PC-3 (cell line): ENCODE results near the gene CYP27C1. TPM values are rescaled to one million over a fixed set of nuclear protein-coding genes. Genes with fewer than 3 reads are reported as not detected.

Source experiments
- ATAC-seq: fragments of 200-7000 bp; cut with Tn5 transposase; 2 replicates; pipeline ENCODE4 v1.9.1; 2020; ENCODE audit warnings: mild to moderate bottlenecking, moderate library complexity
- BruUV-seq: library from RNA; stranded (reverse); fragments of 400-500 nt; replicated peaks from 2 replicates; lab custom pipeline; 2021; lab: Mats Ljungman, UMichigan
- CTCF ChIA-PET: fragments of 300-600 bp; sonication (Branson Sonifier 250); formaldehyde crosslinking; loops from one replicate; lab custom pipeline; 2022; ENCODE audit warnings: antibody characterized with exemption; lab: Charles Lee
- POLR2A ChIA-PET: fragments of 300-600 bp; sonication (Branson Sonifier 250); formaldehyde crosslinking; loops from one replicate; lab custom pipeline; 2022; ENCODE audit warnings: antibody characterized with exemption; ENCODE audit not compliant: unreplicated experiment; lab: Charles Lee
- DNase-seq: peaks from one replicate; pipeline ENCODE4 v3.0.0-alpha.2; 2015
- H2AFZ ChIP-seq: fragments of 300-600 bp; sonication (generic); 2 replicates; pipeline ENCODE4 v1.6.0; 2016; ENCODE audit warnings: antibody characterized with exemption, low read length
- H3F3A ChIP-seq: fragments of 300-600 bp; sonication (generic); one replicate; pipeline ENCODE4 v1.6.0; 2017; ENCODE audit warnings: antibody characterized with exemption, low read length, control low read depth, mild to moderate bottlenecking; ENCODE audit not compliant: unreplicated experiment
- H3K27ac ChIP-seq: fragments of 300-600 bp; sonication (generic); 2 replicates; pipeline ENCODE4 v1.5.1; 2016; ENCODE audit warnings: mild to moderate bottlenecking, low read length
- H3K27me3 ChIP-seq: fragments of 300-600 bp; sonication (generic); 2 replicates; pipeline ENCODE4 v1.6.1; 2016; ENCODE audit warnings: low read length, mixed read lengths
- H3K36me3 ChIP-seq: fragments of 300-600 bp; sonication (generic); 2 replicates; pipeline ENCODE4 v1.6.1; 2016; ENCODE audit warnings: low read depth, mixed run types, low read length, mixed read lengths
- H3K4me1 ChIP-seq: fragments of 300-600 bp; sonication (generic); 2 replicates; pipeline ENCODE4 v1.5.1; 2016; ENCODE audit warnings: low read length; ENCODE audit not compliant: insufficient read depth
- H3K4me2 ChIP-seq: fragments of 300-600 bp; sonication (generic); 2 replicates; pipeline ENCODE4 v1.6.0; 2016; ENCODE audit warnings: low read length
- H3K4me3 ChIP-seq: fragments of 300-600 bp; sonication (generic); 2 replicates; pipeline ENCODE4 v1.5.1; 2016; ENCODE audit warnings: mild to moderate bottlenecking, low read length, mixed read lengths
- H3K79me2 ChIP-seq: fragments of 300-600 bp; sonication (generic); 2 replicates; pipeline ENCODE4 v1.6.1; 2017; ENCODE audit warnings: low read length, mixed read lengths
- H3K9ac ChIP-seq: fragments of 300-600 bp; sonication (generic); 2 replicates; pipeline ENCODE4 v1.6.0; 2016; ENCODE audit warnings: mild to moderate bottlenecking, low read length
- H3K9me2 ChIP-seq: fragments of 300-600 bp; sonication (generic); replicated peaks from 2 replicates; pipeline ENCODE4 v1.6.1; 2016; ENCODE audit warnings: mixed run types, low read length, mixed read lengths
- H3K9me3 ChIP-seq: fragments of 300-600 bp; sonication (generic); 2 replicates; pipeline ENCODE4 v1.6.1; 2016; ENCODE audit warnings: low read length, mixed read lengths
- H4K20me1 ChIP-seq: fragments of 300-600 bp; sonication (generic); 2 replicates; pipeline ENCODE4 v1.6.1; 2016; ENCODE audit warnings: low read length, mixed read lengths
- CTCF ChIP-seq: fragments of 300-600 bp; sonication (generic); conservative IDR thresholded peaks from 2 replicates; pipeline ENCODE4 v1.5.1; 2017; ENCODE audit warnings: antibody characterized with exemption, low read depth, mild to moderate bottlenecking, low read length
- EZH2 ChIP-seq: fragments of 300-600 bp; sonication (generic); IDR thresholded peaks from one replicate; pipeline ENCODE4 v1.6.1; 2017; ENCODE audit warnings: antibody characterized with exemption, mild to moderate bottlenecking, low read length; ENCODE audit not compliant: unreplicated experiment
- EZH2phosphoT487 ChIP-seq: fragments of 300-600 bp; sonication (generic); IDR thresholded peaks from 2 replicates; pipeline ENCODE4 v1.6.1; 2018; ENCODE audit warnings: mild to moderate bottlenecking, antibody characterized with exemption, low read length, borderline replicate concordance
- intact Hi-C: fragments of 100-400 bp; cut with micrococcal nuclease; formaldehyde crosslinking; loops from 2 replicates; pipeline ENCODE4 v1.9.0; 2023
- total RNA-seq: library from RNA; depleted of rRNA; stranded (reverse); fragments of >200 nt; gene quantifications from 2 replicates; pipeline ENCODE4 v1.2.3, GENCODE V29; 2014

Gene CYP27C1
- total RNA-seq, 1 experiment from 2014 or later = 0.36 TPM

GRCh38 chr2:127220768-127221527, 849 bp upstream of the CYP27C1 start:
- TF ChIP-seq CTCF (no peak), EZH2phosphoT487 (no peak), EZH2 (no peak)
- CTCF ChIA-PET = no interaction called here
- peak overlapping the region; percentile 68; the same call in 1 of the 2 replicates for H2AFZ ChIP-seq
- H3K36me3 ChIP-seq = no peaks in the 10 kb centered on the region
- H3F3A ChIP-seq = peaks cover 6% of the 10 kb centered on the region
- H3K9me3 ChIP-seq = no peaks in the 10 kb centered on the region
- no peaks in the 10 kb centered on the region for H3K27me3 ChIP-seq
- intact Hi-C loops = loop anchor here (10.0 kb wide), 1 partner anchor 164 kb away; the partner anchor contains the start of gene MAP3K2
- DNase-seq (no peak), ATAC-seq (no peak)
- H4K20me1 ChIP-seq = no peaks in the 10 kb centered on the region
- peak overlapping the region; percentile 82 for H3K4me2 ChIP-seq
- H3K27ac ChIP-seq = no peak overlapping the region
- peak overlapping the region; percentile 69 for H3K4me3 ChIP-seq
- no peak overlapping the region for H3K9ac ChIP-seq
- no peaks in the 10 kb centered on the region for H3K9me2 ChIP-seq
- POLR2A ChIA-PET = no interaction called here
- no TSS peak for BruUV-seq
- peaks cover 45% of the 10 kb centered on the region for H3K4me1 ChIP-seq
- no peaks in the 10 kb centered on the region for H3K79me2 ChIP-seq

- Histone ChIP-seq H3K27me3 (no peaks in the 10 kb centered on the region), H2AFZ (peak overlapping the region; percentile 77), H3K4me1 (peaks cover 32% of the 10 kb centered on the region), H3K79me2 (no peaks in the 10 kb centered on the region), H3K9ac (peak overlapping the region; percentile 70), H3K4me2 (peak overlapping the region; percentile 82), H3K9me3 (no peaks in the 10 kb centered on the region), H3K27ac (no peak overlapping the region), H3K36me3 (no peaks in the 10 kb centered on the region), H3K9me2 (no peaks in the 10 kb centered on the region), H4K20me1 (no peaks in the 10 kb centered on the region), H3K4me3 (peak overlapping the region; percentile 69), H3F3A (peaks cover 6% of the 10 kb centered on the region)
- ATAC-seq = no peak
- POLR2A ChIA-PET = no interaction called here
- intact Hi-C loops = loop anchor here (10.0 kb wide), 1 partner anchor 165 kb away; the partner anchor contains the start of gene MAP3K2
- peak; percentile 31 for DNase-seq
- CTCF ChIA-PET = no interaction called here
- TF ChIP-seq EZH2 = no peak
- TF ChIP-seq EZH2phosphoT487 = no peak
- TF ChIP-seq CTCF = no peak
- no TSS peak for BruUV-seq
These were observed 678 bp downstream of the CYP27C1 start for GRCh38 chr2:127219171-127220070.
